ENCODE data around the gene HTRA3. TPM values are rescaled to one million over a fixed set of nuclear protein-coding genes. Genes with fewer than 3 reads are reported as not detected.

The HTRA3 gene
- total and polyA plus RNA-seq, 2 of the 4 experiments (the other 2 are of a cell fraction): 1.3 to 9.5 TPM

DNA sequence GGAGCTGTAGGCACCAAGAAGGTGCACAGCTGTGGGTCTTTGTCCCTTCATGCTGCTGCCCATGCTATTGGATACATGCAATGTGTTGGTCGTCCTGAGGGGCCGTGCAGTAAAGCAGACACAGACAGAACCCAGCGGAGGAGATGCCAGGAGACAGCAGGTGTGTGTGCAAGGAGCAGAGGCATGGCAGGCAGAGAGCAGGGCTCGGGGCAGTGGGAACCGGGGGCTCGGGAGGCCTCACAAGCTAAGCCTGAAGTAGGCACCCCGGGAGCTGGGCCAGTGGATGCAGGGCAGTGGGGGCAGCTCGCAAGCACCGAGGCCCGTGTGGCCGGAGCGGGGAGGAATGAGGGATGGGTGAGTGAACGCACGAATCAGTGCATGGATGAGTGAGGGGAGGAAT lies 13.2 kb downstream of the HTRA3 start:
- dilution Hi-C loops (cut with HindIII; ENCODE audit: low sequenced_read_pairs, unreplicated experiment) (no loop called here), in situ Hi-C loops (cut with MboI; ENCODE audit: low sequenced_read_pairs) (no loop called here), intact Hi-C loops (cut with micrococcal nuclease) (no loop called here)
- Histone ChIP-seq H3K9ac (ENCODE audit: low read depth, low read length) (no peak overlapping the region), H3K4ac (ENCODE audit: low read depth, low read length) (no peak overlapping the region), H3K18ac (ENCODE audit: low read depth, low read length) (no peak overlapping the region), H3K27ac (ENCODE audit: insufficient read depth, low read length) (no peak overlapping the region), H2BK5ac (ENCODE audit: low read depth, low read length, poor library complexity, severe bottlenecking) (no peak overlapping the region), H4K20me1 (ENCODE audit: insufficient read depth, low read length) (no peaks in the 10 kb centered on the region), H3K14ac (replicated peaks; ENCODE audit: low read depth, low read length) (no peak overlapping the region; the same call in 1 of the 2 replicates), H3K4me3 (ENCODE audit: insufficient read depth, low read depth, low read length) (no peak overlapping the region), H3K79me1 (ENCODE audit: low read depth in 1 of 2, low read length in 2 of 2) (peaks cover 0 to 6% of the 10 kb centered on the region in 2 experiments; a peak in 2 of 4 replicates), H3K9me3 (ENCODE audit: control insufficient read depth, insufficient read depth, low read length) (no peaks in the 10 kb centered on the region), H2AK9ac (replicated peaks; ENCODE audit: low read depth, low read length, poor library complexity) (no peak overlapping the region), H3K56ac (ENCODE audit: extremely low read depth, insufficient read depth, low read length) (no peak overlapping the region), H2BK20ac (ENCODE audit: low read depth, low read length) (no peak overlapping the region), H3K36me3 (ENCODE audit: control insufficient read depth, insufficient read depth, low read length) (no peaks in the 10 kb centered on the region), H2BK15ac (ENCODE audit: low read depth, low read length) (no peak overlapping the region), H2AK5ac (ENCODE audit: low read depth, low read length) (no peak overlapping the region), H2AFZ (replicated peaks; ENCODE audit: low read length, poor library complexity) (no peak overlapping the region), H3K9me1 (ENCODE audit: insufficient read depth, low read length) (peaks cover 4% of the 10 kb centered on the region), H4K5ac (ENCODE audit: low read depth, low read length) (no peak overlapping the region), H4K91ac (ENCODE audit: insufficient read depth, low read depth, low read length) (no peak overlapping the region), H3K23ac (ENCODE audit: low read depth, low read length) (no peak overlapping the region), H3K4me1 (ENCODE audit: control insufficient read depth, insufficient read depth, low read length) (peaks cover 13% of the 10 kb centered on the region), H4K8ac (ENCODE audit: low read depth in 2 of 2, low read length in 2 of 2) (no peak overlapping the region), H2BK120ac (ENCODE audit: low read depth, low read length) (no peak overlapping the region), H3K4me2 (ENCODE audit: low read depth, low read length) (no peak overlapping the region), H3K27me3 (ENCODE audit: control insufficient read depth, insufficient read depth, low read length) (no peaks in the 10 kb centered on the region)
- ATAC-seq (ENCODE audit: low read depth) (no peak), DNase-seq (no peak)
- BruUV-seq (replicated peaks): no TSS peak
- WGBS, 2 experiments (ENCODE audit: extremely low coverage in 2 of 2, insufficient read length in 1 of 2): 95 to 100% methylated on average over 2 to 9 of the region's 14 CpGs
- POLR2A ChIA-PET (ENCODE audit: unreplicated experiment): no interaction called here
- CTCF ChIA-PET: no interaction called here
- TF ChIP-seq RCOR1 (IDR thresholded peaks at IDR 0.05; ENCODE audit: insufficient replicate concordance, low read length) (no peak), MXI1 (IDR thresholded peaks at IDR 0.05; ENCODE audit: borderline replicate concordance, low read depth, low read length) (no peak), SMC3 (IDR thresholded peaks at IDR 0.05; ENCODE audit: low read depth, low read length) (no peak), CEBPB (IDR thresholded peaks at IDR 0.05; ENCODE audit: low read depth, low read length) (no peak), MAFK (IDR thresholded peaks at IDR 0.05; ENCODE audit: low read depth, low read length) (no peak), CHD1 (IDR thresholded peaks at IDR 0.05; ENCODE audit: low read depth, low read length) (no peak), BHLHE40 (IDR thresholded peaks at IDR 0.05; ENCODE audit: low read depth, low read length) (no peak), POLR2A (IDR thresholded peaks at IDR 0.05; ENCODE audit: low read depth, low read length) (no peak), FOS (IDR thresholded peaks at IDR 0.05; ENCODE audit: low read depth, low read length) (no peak), RFX5 (IDR thresholded peaks at IDR 0.05; ENCODE audit: low read depth, low read length) (no peak)
- TF ChIP-seq, protein P1, sequence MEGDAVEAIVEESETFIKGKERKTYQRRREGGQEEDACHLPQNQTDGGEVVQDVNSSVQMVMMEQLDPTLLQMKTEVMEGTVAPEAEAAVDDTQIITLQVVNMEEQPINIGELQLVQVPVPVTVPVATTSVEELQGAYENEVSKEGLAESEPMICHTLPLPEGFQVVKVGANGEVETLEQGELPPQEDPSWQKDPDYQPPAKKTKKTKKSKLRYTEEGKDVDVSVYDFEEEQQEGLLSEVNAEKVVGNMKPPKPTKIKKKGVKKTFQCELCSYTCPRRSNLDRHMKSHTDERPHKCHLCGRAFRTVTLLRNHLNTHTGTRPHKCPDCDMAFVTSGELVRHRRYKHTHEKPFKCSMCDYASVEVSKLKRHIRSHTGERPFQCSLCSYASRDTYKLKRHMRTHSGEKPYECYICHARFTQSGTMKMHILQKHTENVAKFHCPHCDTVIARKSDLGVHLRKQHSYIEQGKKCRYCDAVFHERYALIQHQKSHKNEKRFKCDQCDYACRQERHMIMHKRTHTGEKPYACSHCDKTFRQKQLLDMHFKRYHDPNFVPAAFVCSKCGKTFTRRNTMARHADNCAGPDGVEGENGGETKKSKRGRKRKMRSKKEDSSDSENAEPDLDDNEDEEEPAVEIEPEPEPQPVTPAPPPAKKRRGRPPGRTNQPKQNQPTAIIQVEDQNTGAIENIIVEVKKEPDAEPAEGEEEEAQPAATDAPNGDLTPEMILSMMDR (conservative IDR thresholded peaks at IDR 0.05; ENCODE audit: low read depth, low read length): no peak

Data from IMR-90 (cell line).